Prostate gland (tissue), 2 donors: ENCODE measurements around the gene ZNF804B. TPM values are rescaled to one million over a fixed set of nuclear protein-coding genes. Genes with fewer than 3 reads are reported as not detected.
A peak's percentile ranks its signal among the peaks of the same experiment; 100 is the strongest.

Experiments used
- DNase-seq: peaks from one replicate; pipeline ENCODE4 v3.0.0-alpha.2; 2019; ENCODE audit warnings: low spot score
- H3K27ac ChIP-seq, 2 donors: fragments of 200-600 bp; sonication (generic); 2 replicates each; pipeline ENCODE4 v1.5.1; 2017 to 2019
- H3K27me3 ChIP-seq: fragments of 200-600 bp; sonication (generic); replicated peaks from 2 replicates; pipeline ENCODE4 v1.5.1; 2019; ENCODE audit not compliant: insufficient read depth
- H3K36me3 ChIP-seq, 2 donors: fragments of 200-600 bp; sonication (generic); 1 replicate in 1 of 2; 2 replicates in 1 of 2; pipeline versions ENCODE4 v1.5.1 to v1.8.1; 2017 to 2019
- H3K4me1 ChIP-seq: fragments of 200-600 bp; sonication (generic); replicated peaks from 2 replicates; pipeline ENCODE4 v1.5.1; 2019
- H3K4me3 ChIP-seq, 2 donors: fragments of 200-600 bp; sonication (generic); 2 replicates each; pipeline ENCODE4 v1.5.1; 2017 to 2019
- H3K9me3 ChIP-seq: fragments of 200-600 bp; sonication (generic); 2 replicates; pipeline ENCODE4 v1.5.1; 2017
- POLR2A ChIP-seq: fragments of 450-650 bp; IDR thresholded peaks from one replicate; pipeline ENCODE4 v1.6.1; 2016; ENCODE audit warnings: antibody characterized with exemption, mild to moderate bottlenecking
- POLR2AphosphoS5 ChIP-seq: sonication (generic); formaldehyde crosslinking; IDR thresholded peaks from one replicate; pipeline ENCODE4 v1.6.1; 2017; ENCODE audit warnings: antibody characterized with exemption
- WGBS: methylation state at CpG from one replicate; pipeline ENCODE4 v1.1.5; 2018; 5-methylcytosine and 5-hydroxymethylcytosine counted together
- intact Hi-C: fragments of 100-400 bp; cut with DNase I; formaldehyde crosslinking; loops from one replicate; pipeline ENCODE4 v1.14.2; 2022
- total RNA-seq, 2 donors: library from RNA; depleted of rRNA; stranded (reverse); fragments of >200 nt; gene quantifications; one replicate each; pipeline ENCODE4 v1.1.0, GENCODE V29; 2016
- TF ChIP-seq, protein P1 (sequence below), 4 experiments: fragments of 200-600 bp in 2 of 4; fragments of 450-650 bp in 2 of 4; sonication (generic) in 2 of 4; IDR thresholded peaks; 1 replicate in 3 of 4; 2 replicates in 1 of 4; pipeline ENCODE4 v1.5.1; 2016 to 2019; ENCODE audit warnings: antibody characterized with exemption in 4 of 4, mild to moderate bottlenecking in 2 of 4, moderate library complexity in 2 of 4

Gene ZNF804B
- total RNA-seq, 2 donors from 2014 or later, result 0.05 TPM; not detected in 1

GRCh38 chr7:88826222-88826621 lies 66.7 kb downstream of the ZNF804B start:
- intact Hi-C loops, result no loop called here
- Histone ChIP-seq H3K27ac (no peak overlapping the region), H3K36me3 (no peaks in the 10 kb centered on the region), H3K9me3 (no peaks in the 10 kb centered on the region), H3K27me3 (no peaks in the 10 kb centered on the region), H3K4me3 (no peak overlapping the region), H3K4me1 (no peaks in the 10 kb centered on the region)
- no peak for TF ChIP-seq POLR2AphosphoS5
- no peak for TF ChIP-seq POLR2A
- TF ChIP-seq, protein P1, sequence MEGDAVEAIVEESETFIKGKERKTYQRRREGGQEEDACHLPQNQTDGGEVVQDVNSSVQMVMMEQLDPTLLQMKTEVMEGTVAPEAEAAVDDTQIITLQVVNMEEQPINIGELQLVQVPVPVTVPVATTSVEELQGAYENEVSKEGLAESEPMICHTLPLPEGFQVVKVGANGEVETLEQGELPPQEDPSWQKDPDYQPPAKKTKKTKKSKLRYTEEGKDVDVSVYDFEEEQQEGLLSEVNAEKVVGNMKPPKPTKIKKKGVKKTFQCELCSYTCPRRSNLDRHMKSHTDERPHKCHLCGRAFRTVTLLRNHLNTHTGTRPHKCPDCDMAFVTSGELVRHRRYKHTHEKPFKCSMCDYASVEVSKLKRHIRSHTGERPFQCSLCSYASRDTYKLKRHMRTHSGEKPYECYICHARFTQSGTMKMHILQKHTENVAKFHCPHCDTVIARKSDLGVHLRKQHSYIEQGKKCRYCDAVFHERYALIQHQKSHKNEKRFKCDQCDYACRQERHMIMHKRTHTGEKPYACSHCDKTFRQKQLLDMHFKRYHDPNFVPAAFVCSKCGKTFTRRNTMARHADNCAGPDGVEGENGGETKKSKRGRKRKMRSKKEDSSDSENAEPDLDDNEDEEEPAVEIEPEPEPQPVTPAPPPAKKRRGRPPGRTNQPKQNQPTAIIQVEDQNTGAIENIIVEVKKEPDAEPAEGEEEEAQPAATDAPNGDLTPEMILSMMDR (IDR thresholded peaks at IDR 0.05), result no peak
- no peak for DNase-seq
- 87% methylated on average over 3 of the region's 3 CpGs for WGBS

DNA sequence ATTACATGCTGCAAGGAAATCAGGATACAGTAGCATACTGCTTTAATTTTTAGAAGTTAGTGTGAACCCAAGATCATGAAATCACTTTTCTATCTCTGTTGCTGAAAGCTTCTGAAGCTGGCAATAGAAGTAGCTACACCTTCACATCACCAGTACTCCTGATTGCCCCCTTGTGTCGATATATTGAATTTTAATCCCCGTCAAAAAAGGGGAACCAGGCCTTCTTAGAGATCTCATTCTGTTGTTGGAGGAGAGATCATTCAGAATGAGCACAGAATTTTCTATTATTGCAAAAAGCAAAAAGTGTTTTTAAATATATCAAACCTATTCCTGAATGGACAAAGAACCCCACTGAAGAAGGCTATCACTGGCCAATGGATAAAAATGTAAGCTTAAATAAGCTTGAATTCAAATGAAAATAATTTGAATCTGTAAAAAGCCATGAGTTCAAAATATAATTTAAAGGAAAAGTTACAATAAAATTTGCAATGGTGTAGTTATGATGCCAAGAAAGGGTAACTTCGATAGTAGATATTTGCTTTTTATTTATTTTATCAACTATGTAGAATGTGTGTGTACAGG lies 75.7 kb downstream of the ZNF804B start:
- Histone ChIP-seq H3K27me3 (no peaks in the 10 kb centered on the region), H3K27ac (no peak overlapping the region), H3K36me3 (no peaks in the 10 kb centered on the region), H3K4me3 (no peak overlapping the region), H3K4me1 (no peaks in the 10 kb centered on the region), H3K9me3 (no peaks in the 10 kb centered on the region)
- intact Hi-C loops, result no loop called here
- TF ChIP-seq POLR2A, result no peak
- no peak for TF ChIP-seq POLR2AphosphoS5
- TF ChIP-seq, protein P1 (IDR thresholded peaks at IDR 0.05), result peak in 2 of 4 experiments; percentile 25 to 28
- DNase-seq, result no peak
- WGBS, result 44% methylated on average over 3 of the region's 3 CpGs

DNA sequence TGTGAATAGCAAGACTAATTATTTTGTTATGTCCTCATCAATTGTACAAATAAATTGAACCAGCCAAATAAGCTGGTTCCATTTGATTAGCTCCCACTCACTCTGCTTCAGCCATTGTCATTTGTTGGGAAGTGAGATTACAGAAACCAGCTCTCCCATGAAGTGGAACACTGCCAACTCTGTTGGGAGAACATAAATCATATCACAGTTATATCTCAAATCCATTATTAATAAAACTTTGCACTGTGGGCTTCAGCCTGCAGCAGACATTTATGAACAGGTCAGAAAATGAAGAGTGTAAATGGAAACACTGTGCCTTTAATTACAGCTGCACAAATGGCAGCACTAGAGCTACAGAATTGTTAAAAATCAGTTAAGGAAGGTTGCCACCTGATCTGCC lies 82.7 kb downstream of the ZNF804B start:
- no peak overlapping the region for H3K27ac ChIP-seq
- intact Hi-C loops, result no loop called here
- DNase-seq, result no peak
- TF ChIP-seq POLR2A, result no peak
- TF ChIP-seq, protein P1 (IDR thresholded peaks at IDR 0.05), result no peak
- TF ChIP-seq POLR2AphosphoS5, result no peak
- no peaks in the 10 kb centered on the region for H3K9me3 ChIP-seq
- no peaks in the 10 kb centered on the region for H3K36me3 ChIP-seq
- no peaks in the 10 kb centered on the region for H3K4me1 ChIP-seq
- no peak overlapping the region for H3K4me3 ChIP-seq
- no peaks in the 10 kb centered on the region for H3K27me3 ChIP-seq

- Histone ChIP-seq H3K4me3 (no peak overlapping the region), H3K9me3 (no peaks in the 10 kb centered on the region), H3K4me1 (no peaks in the 10 kb centered on the region), H3K27me3 (no peaks in the 10 kb centered on the region), H3K36me3 (no peaks in the 10 kb centered on the region), H3K27ac (no peak overlapping the region)
- DNase-seq, result no peak
- intact Hi-C loops, result no loop called here
- no peak for TF ChIP-seq POLR2A
- TF ChIP-seq, protein P1 (IDR thresholded peaks at IDR 0.05), result no peak
- TF ChIP-seq POLR2AphosphoS5, result no peak
- WGBS, result 89% methylated on average over 12 of the region's 12 CpGs
These were observed 85.6 kb downstream of the ZNF804B start for GRCh38 chr7:88845091-88845490.

DNA sequence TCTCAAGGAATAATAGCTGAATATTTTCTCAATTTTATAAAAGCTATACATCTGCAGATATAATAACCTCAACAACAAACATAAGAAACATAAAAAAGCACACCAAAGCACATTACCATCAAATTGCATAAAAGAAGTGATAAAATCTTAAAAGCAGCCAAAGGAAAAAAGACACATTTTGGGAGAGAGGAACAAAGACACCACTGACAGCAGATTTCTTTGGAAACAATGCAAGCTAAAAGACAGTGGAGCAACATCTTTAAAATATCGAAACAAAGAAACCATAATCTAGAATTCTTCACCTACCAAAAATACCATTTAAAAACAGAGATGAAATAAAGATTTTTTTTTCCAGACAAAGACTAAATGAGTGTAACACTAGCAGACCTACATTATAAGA lies 91.7 kb downstream of the ZNF804B start:
- Histone ChIP-seq H3K27ac (no peak overlapping the region), H3K27me3 (no peaks in the 10 kb centered on the region), H3K4me3 (no peak overlapping the region), H3K36me3 (no peaks in the 10 kb centered on the region), H3K4me1 (no peaks in the 10 kb centered on the region), H3K9me3 (no peaks in the 10 kb centered on the region)
- 92% methylated on average over 1 of the region's 1 CpG for WGBS
- DNase-seq, result no peak
- TF ChIP-seq POLR2A, result no peak
- TF ChIP-seq, protein P1 (IDR thresholded peaks at IDR 0.05), result no peak
- no peak for TF ChIP-seq POLR2AphosphoS5
- intact Hi-C loops, result no loop called here
